ENCODE data around the gene WFIKKN1.
A peak's percentile ranks its signal among the peaks of the same experiment; 100 is the strongest.

- TF ChIP-seq POLR2A (IDR thresholded peaks at IDR 0.05) = no peak
- TF ChIP-seq CTCF (IDR thresholded peaks at IDR 0.05 in 8 of 11, conservative IDR thresholded peaks at IDR 0.05 in 3 of 11) = no peak
- peak in 1 of 3 donors; percentile 14 for TF ChIP-seq POLR2AphosphoS5 (IDR thresholded peaks at IDR 0.05)
These were observed 1.1 kb downstream of the WFIKKN1 start for GRCh38 chr16:631808-632358.

Measured in spleen (tissue), 7 donors.